Activated T-helper 9 cell treated with anti-CD3 and anti-CD28 coated beads, Interleukin-2, amount 50 U/mL, for 16 hours (primary cell): ENCODE measurements around the gene VPS13D.

Experiments
- DNase-seq: peaks from one replicate; pipeline ENCODE4 v3.0.0-alpha.2; 2020; ENCODE audit warnings: low read depth

The VPS13D gene

DNA sequence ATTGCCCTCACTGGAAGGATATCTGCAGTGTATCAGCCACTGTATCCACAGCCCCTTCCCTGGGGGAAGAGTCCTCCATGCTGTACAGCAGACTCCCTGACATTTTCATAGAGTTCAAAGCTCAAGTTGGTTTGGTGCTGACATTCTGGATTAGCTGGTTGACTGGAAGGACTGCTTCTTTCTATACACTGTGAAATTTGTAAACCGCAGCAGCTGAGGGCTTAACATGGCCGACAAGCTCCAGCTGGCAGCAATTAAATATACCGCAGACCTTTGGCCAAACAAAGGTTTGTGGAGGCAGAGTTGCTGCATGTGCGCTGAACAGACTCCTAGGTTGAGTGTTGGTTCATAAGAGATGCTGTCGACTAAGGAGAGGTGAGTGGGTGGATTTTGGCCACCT lies 261.8 kb downstream of the VPS13D start:
- no peak for DNase-seq

DNA sequence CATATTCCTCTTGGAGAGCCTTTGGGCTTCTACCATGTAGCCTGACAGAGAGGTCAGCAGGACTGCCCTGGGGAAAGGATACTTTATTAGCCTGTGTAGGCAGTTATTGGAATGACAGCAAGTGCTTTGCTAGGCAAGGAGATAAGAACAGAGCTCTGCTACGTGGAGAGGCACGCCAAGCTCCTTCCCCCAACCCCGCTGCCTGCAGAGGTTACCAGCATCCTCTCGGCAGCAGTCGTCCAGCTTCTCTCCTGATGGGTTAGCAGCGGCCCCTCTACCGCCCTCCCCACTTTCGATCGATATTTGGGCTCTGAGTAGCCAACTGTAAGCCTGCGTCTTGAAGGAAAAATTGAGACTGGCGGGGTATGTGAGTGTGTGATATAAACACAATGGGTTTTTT lies 265.9 kb downstream of the VPS13D start:
- no peak for DNase-seq

DNA sequence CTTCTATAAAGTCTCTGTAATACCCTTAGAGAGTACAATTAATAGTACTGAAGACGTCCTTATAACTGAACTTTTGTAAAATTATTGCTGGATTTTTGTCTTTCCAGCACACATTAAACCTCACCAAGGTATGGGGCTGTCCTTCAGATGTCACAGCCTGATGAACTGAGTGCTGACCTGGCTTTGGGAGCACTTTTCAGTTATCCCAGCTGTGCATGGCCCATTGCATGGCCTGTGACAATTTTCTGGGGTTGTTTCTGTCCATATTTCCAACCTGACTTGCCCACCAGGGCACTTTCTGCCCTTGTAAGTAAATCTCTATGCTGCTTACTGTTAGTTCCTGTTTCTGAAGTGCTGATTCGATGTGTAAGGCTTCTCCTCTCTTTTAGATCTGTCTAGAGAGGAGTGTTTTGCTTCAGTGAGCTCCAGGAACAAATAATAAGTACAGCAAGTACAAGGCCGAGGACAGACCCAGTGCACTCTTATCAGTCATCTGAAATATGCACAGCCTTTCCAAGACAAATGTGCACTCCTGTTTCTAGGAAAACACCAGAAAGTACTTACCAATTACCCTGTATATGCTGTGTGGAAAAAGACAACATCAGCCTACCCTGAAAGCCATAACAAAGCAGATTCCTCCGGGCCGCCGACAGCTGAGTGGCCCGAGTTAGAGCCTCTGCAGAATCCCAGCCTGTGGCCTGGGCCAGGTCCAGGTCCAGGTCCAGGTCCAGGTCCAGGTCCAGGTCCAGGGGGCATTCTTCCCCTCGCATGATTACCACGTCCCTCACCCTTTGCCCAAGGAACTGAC lies 266.5 kb downstream of the VPS13D start:
- no peak for DNase-seq

DNA sequence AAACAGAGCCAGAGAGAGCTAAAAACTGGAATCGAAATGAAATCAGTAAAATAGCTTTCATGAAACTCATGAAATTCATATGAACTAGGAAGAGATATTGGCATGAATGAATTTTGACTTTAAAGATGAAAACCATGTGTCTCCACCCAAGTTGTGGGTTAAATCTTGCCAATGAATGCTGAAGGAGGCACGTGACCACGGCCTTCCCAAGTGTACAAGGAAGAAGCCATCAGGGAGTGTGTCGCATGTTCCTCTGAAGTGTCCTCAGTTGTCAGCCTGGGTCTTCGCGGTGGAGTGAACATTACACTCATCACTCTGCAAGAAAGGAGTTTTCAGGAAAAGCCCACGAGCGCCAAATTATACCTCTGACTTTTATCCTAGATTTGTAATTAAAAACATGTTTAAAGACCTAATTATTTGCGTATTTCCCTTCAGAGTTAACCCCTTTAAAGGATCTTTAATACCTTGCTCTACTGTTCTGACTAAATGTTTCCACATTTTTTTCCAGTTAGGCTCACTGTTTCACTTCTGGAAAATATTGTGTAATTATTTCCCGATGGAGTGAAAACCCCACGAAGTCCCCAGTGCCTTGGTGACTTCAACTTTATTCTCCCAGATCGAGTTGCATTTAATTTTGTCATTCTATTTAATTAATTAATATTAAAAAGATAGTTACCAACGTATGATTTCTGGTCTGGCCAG lies 269.9 kb downstream of the VPS13D start:
- no peak for DNase-seq

DNA sequence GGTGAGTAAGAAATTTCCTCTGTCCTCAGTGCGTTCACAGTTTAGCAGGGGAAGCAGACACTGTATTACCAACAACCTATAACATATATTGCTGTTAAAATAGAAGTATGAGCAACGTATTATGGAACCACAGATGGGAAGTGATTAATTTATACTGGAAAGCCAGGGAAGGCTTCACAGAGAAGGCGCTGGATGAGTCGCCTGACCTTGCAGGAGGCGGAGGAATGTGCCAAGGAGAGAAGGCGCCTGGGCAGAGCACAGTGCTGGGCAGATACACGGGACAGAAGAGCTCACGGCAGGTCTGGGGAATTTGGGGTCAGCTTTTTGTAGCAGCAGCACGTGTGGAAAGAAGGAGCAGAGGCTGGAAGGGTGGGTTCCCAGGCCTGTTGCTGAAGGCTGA lies 271.8 kb downstream of the VPS13D start:
- no peak for DNase-seq

DNA sequence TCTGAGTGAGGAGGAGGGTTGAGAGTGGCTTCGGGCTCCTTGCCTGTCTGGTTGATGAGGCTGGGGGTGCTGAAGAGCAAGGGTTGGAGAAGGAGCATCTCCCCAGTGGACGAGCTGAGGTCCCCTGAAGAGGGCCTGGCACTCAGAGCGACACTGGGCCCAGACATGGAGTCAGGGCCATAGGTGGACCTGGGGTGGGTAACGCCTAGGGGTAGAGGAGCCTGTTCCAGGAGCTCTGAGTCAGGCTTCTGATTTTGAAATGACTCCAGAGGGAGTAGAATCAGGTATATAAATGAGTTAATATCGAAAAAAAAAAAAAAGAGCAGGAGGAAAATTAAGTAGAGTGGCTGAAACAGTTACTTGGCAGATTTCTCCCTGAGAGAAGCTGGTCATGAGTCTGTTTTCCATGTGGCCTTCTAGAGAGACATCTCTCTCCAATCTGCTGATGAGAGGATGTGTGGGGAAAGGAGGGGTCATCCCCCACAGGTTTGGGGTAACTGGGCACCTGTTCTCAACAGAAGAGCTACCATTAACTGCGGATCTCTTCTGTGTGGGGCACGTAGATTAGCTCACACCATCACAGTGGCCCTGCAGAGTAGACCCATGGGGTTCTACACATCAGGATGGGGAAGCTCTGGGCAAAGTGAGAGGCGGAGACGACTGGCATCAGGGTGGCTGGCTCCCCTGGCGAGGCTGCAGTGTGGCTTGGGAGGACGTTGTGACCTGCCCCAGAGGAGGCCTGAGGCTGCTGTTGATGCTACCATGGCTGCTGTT lies 272.7 kb downstream of the VPS13D start:
- DNase-seq, result no peak

DNA sequence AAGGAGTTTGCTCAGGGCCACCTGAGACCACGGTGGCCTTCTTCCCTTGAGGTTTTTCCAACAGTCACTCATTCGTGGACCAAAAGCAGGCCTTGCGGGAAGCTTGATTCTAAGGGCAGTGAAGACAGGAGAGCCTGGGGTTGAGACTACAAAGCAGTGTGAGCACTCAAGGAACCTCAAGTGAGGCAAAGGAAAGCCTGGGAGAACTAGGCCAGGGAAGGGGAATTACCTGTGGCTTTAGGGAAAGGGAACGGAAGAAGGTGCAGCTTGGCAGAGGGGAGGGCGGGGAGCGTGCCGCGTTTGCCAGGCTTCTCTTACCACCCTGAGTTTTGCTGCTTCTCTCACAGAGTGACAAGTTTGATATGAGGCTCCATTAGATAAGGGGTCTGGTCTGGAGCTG lies 273.9 kb downstream of the VPS13D start:
- DNase-seq, result no peak

DNA sequence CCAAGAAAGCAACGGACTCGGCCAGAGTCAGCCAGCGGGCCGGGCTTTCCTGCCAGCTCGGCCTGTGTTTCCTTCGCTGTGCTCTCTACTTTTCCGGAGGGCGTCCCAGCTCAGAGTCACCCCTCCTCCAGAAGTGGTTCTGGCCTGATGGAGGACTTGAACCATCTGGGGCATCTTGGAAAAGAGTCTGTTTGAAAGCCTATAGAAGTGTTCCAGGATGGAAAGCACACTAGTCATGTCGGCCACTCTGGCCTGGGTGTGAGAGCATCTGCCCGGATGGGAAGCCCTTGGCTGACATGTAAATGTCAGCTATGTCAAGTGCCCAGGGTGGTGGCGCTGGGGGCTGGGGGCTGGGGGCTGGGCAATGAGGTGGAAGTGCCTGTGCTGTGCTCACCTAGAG lies 274.8 kb downstream of the VPS13D start:
- DNase-seq, result no peak

DNA sequence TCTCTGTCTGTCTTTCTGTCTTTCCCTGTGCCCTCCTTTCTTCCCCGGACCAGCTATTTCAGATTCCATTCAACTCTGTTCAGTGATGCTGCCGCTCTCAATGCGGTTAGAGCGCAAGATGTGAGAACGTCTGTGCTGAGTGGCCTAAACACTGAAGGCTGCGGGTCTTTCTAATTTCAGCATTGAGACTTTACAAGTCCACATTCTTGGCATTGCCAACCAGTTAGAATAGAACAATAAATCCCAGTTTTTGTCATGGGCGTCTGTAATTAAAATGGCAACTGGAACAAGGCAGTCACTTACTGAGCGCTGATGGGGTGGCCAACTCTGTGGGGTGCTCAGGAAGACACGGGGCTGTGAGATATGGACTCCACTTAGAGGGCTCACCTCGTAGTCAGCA lies 275.4 kb downstream of the VPS13D start:
- DNase-seq, result no peak

DNA sequence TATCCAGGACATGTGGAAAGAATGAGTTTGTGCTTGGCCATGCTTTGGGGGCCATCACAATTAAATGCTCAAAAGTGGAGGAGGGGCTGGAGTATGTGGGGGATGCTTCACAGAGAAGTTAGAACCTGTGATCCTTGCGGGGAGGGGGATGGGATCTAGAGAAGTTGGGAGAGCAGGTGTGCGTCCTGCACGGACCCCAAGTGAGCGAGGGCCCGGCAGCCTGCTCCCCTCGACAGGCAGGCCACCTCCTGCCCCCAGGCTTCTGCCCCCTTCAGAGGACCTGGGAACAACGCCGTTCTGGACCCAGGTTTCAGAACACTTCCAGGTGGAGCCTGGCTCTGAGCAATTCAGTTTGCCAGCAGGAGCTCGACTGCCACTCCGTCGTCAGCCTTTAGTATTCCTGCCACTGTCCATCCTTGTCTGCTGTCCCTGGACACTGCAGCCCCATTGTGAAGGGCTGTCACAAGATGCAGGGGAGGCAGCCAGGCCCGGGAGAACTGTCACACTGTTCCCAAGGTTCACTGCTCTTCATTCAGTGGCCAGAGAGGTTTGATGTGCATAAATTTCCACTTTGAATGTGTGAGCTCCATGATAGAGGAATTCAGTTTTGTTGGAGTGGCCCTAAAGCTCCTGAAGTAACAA lies 275.9 kb downstream of the VPS13D start:
- no peak for DNase-seq

DNA sequence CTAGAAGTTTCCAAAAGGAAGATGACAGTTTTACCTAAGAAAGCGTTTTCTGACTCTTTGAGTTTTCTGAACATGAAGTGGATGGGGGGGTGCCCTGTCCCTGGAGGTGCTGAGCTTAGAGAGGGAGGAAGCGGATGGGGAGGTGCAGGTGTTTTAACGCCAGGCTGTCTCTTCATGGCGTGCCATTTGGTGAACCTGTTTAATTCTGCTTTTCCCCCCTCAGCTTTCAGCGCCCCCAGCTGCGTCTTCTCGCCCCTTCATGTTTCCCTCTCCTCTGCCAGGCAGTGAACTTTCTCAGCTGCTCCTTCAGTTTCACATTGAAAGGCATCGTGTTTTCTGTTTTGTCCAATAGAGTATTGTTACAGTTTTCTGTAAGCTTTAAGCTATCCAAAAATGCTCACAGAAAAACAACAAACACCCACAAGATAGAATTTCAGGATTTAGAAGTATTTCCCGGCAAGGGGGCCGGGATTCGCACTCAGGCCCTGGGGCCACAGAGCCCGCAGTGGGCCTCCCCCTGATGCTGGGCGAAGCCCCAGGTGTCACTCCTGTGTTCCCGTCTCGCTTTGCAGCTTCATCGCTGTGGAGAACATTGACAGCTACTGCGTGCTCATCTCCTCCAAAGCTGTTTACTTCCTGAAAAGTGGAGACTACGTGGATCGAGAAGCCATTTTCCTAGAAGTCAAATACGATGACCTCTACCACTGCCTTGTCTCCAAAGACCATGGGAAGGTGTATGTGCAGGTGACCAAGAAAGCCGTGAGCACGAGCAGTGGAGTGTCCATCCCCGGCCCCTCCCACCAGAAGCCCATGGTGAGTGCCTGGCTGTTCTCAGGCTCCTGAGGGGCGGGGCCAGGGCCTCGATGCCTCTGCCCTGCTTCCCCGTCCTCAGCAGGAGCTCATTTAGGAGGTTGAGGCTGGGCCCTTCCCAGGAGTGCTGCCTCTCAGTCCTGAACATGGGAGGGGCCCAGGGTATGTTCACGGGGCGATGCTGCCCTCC lies 276.8 kb downstream of the VPS13D start:
- no peak for DNase-seq

DNA sequence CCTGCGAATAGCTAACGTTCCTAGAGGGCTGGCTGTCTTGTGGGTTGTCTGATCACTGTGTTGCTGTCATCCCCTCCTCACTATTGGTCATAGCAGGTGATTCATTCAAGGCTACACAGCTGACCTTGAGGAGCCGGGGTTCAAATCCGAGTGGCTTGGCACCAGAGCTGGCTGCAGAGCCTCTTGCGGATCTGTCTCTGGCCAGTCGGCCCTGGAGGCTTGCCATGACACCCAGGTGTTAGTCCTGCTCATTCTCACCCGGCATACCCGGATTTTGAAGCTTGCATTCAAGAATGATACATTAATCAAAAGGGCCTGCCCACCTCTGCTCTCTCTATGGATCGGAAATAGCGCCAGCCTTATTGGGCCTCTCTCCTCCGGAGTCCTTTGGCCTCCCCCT lies 277.8 kb downstream of the VPS13D start:
- no peak for DNase-seq

DNA sequence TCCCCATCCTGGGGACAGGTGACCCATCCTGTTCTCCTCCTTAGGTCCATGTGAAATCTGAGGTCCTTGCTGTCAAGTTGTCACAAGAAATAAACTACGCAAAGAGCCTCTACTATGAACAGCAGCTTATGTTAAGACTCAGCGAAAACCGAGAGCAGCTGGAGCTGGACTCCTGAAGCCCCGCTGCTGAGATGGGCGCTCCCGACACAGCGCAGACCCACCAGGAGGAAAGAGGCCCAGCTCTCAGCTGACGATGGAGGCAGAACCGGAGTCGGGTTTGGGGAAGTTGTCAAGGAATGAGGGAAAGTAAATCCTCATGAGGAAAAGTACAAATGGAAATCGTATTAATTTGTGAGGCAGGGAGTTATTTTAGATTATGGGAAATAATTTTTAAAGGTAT lies 279.0 kb downstream of the VPS13D start:
- DNase-seq, result no peak

DNA sequence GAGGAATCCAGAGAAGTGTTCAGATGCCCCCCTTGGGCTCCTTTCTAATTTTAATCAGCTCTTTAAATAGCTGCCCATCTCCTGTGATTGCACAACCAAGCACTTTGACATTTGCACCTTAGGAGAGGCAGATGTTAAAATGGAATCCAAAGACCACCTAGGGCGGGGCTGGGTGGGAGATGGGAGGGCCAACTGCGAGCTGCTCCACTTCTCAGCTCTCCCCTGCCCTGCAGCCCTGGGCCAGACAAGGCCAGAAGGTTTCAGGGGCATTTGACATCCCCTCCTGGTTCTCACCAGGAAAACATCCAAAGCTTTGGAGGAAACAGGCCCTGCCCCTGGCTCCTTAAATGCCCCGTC lies 281.3 kb downstream of the VPS13D start:
- DNase-seq, result no peak

DNA sequence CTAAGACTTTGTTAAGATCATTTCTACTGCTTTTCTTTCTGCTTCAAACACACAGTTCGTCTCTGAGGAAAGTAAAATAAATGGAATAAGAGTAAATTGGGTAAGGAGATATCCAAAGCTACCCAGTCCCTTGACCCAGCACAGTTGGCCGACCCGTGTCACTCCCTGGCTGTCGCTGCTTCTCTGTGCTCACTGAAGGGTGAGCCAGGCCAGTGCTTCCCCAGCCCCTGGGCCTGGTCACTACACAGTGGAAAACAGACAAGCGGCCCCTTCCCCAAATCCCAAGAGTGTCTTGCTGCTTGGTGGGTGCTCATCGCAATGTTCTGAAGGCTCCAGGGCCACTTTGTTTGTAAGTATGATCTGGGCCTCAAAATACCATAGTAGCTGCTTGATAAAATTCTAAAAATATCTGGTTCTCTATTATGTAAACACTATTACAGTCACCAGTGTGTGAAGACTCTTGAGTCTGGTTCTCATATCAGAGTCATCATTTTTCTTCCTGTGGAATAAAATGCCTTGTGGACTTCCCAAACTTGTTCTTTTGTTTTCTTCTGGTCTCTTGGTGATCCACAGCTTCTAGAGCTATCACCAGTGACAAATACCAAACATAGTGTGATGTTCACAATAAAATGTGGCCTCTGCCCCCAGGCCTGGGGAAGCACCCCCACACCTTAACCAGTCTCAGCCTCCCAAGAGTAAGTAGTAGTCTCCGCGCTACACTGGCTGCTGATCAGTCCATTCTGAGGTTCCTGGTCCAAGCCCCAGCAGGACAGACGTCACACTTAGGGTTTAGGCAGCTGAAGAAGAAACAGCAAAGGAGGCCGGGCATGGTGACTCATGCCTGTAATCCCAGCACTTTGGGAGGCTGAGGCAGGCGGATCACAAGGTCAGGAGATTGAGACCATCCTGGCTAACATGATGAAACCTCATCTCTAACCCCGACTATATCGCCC lies 282.0 kb downstream of the VPS13D start:
- DNase-seq, result no peak

DNA sequence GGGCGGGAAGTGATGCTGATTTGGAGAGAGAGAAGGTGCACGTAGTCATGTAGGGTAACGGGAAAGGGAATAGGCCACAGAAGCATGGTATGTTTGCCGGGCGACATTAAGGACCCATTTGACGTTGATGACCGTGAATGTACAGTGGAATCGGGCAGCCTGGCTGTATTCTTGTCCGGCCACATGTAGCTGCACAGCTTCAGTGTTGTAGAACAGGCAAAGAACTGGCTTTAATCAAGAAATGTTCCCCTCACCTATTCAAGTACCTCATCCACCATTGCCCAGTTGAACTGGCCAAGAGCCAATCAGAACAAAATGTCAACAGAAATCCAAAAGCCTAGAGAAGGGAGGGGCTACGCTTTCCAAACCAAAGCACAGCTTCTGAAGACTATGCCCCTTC lies 283.4 kb downstream of the VPS13D start:
- DNase-seq, result no peak

DNA sequence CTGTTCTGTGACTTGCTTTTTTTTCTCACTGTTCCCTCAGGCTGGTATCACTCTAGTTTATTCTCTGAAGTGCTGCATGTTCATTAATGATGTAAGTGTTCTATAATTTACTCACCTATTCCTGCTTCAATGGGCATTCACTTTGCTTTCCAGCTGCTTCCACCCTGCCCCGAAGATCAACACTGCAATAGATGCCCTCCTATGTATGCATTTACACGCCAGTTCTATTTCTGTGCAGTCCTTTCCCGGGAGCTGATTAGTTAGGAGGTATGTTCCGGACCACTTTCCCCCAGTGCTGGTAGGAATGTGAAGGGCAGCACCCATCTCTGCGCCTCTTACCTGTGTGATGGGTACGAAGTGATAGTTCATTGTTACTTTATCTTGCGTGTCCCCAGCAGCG lies 284.8 kb downstream of the VPS13D start:
- no peak for DNase-seq

DNA sequence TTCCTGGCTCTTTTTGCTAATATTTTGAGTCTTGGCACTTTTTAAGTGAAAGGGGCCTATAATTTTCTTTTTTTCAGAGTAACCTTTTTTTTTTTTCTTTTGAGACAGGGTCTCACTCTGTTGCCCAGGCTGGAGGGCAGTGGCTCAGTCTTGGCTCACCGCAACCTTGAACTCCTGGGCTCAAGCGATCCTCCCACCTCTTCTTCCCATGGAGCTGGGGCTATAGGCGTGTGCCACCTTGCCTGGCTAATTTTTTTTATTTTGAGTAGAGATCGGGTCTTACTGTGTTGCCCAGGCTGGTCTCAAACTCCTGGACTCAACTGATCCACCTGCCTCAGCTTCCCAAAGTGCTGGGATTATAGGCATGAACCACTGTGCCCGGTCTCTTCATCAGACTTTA lies 285.4 kb downstream of the VPS13D start:
- DNase-seq, result no peak

DNA sequence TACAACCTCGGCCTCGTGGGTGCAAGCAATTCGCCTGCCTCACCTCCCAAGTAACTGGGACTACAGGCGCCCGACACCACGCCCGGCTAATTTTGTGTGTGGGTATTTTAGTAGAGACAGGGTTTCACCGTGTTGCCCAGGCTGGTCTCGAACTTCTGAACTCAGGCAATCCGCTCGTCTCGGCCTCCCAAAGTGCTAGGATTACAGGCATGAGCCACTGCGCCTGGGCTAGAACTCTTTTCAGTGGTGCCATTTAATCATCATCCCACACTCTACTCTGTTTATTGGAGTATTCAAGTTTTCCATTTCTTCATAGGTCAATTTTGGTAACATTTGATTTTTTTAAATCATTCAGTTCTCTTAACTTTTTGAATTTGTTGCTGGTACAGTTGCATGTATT lies 286.9 kb downstream of the VPS13D start:
- DNase-seq, result no peak
